ENCODE data around the gene MARCHF4. TPM values are rescaled to one million over a fixed set of nuclear protein-coding genes. Genes with fewer than 3 reads are reported as not detected.

MARCHF4 gene, protein sequence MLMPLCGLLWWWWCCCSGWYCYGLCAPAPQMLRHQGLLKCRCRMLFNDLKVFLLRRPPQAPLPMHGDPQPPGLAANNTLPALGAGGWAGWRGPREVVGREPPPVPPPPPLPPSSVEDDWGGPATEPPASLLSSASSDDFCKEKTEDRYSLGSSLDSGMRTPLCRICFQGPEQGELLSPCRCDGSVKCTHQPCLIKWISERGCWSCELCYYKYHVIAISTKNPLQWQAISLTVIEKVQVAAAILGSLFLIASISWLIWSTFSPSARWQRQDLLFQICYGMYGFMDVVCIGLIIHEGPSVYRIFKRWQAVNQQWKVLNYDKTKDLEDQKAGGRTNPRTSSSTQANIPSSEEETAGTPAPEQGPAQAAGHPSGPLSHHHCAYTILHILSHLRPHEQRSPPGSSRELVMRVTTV
- not detected for total RNA-seq

DNA sequence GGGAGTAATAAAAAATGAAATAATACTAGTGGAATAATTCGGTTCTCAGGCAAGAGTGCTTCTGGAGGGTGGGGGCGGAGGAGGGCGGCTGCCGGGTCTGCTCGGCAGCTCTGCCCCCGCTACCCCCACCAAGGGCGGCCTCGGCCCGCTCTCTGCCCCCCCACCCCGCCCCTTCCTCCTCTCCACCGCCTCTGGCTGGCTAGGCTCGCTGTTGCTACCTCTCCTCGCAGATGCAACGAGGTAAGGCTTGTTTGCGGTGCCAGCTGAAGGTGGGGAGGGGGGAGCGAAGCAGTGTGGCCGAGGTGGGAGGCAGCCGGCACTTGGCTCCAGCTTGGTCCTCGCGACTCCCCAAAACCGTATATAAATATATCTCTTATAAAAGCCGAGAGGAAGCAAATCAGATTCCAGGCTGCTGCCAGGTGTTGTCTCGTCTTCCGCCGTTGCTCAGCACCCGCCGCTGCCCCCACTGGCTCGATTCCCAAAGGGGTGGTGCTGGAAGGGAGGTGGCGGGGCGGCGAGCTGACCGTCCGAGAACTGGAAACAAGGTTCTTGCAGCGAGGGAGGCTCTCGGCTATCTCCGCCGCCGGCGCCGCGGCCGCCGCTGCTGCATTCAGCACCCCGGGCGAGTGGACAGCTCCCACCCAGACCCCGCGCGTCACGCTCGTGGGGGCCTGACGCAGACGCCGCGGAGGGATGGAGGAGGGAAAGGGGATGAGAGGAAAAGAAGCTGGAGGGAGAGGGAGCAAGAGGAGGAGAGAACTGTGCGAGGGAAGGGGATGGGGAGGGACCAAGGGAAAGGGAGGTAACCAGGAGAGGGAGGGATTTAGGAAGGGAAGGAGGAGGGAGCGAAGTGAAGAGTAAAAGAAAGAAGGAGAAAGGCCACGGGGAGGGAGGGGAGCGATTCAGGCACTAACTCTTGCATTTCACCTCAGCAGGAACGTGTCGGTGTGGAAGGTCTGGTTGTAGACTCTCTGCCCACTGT lies at the start of gene MARCHF4:
Gene MARCHF4, minus strand, starts transcription at position 763 of the 982 bp plus-strand sequence. CDS start 2,223 bp downstream, outside the sequence.
- TF ChIP-seq, protein P1, sequence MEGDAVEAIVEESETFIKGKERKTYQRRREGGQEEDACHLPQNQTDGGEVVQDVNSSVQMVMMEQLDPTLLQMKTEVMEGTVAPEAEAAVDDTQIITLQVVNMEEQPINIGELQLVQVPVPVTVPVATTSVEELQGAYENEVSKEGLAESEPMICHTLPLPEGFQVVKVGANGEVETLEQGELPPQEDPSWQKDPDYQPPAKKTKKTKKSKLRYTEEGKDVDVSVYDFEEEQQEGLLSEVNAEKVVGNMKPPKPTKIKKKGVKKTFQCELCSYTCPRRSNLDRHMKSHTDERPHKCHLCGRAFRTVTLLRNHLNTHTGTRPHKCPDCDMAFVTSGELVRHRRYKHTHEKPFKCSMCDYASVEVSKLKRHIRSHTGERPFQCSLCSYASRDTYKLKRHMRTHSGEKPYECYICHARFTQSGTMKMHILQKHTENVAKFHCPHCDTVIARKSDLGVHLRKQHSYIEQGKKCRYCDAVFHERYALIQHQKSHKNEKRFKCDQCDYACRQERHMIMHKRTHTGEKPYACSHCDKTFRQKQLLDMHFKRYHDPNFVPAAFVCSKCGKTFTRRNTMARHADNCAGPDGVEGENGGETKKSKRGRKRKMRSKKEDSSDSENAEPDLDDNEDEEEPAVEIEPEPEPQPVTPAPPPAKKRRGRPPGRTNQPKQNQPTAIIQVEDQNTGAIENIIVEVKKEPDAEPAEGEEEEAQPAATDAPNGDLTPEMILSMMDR (IDR thresholded peaks at IDR 0.05): no peak
- Histone ChIP-seq H3K4me1 (peaks cover 8 to 13% of the 10 kb centered on the region in 2 donors), H3K36me3 (no peaks in the 10 kb centered on the region), H3K9me3 (no peaks in the 10 kb centered on the region), H3K27ac (no peak within 1 kb of the TSS), H3K4me3 (peak within 1 kb of the TSS; percentile 37 to 56), H3K27me3 (peaks cover 7% of the 10 kb centered on the region)
- DNase-seq (ENCODE audit: low spot score in 2 of 2): peak in 1 of 2 donors; percentile 70
- intact Hi-C loops (cut with DNase I): no loop called here

DNA sequence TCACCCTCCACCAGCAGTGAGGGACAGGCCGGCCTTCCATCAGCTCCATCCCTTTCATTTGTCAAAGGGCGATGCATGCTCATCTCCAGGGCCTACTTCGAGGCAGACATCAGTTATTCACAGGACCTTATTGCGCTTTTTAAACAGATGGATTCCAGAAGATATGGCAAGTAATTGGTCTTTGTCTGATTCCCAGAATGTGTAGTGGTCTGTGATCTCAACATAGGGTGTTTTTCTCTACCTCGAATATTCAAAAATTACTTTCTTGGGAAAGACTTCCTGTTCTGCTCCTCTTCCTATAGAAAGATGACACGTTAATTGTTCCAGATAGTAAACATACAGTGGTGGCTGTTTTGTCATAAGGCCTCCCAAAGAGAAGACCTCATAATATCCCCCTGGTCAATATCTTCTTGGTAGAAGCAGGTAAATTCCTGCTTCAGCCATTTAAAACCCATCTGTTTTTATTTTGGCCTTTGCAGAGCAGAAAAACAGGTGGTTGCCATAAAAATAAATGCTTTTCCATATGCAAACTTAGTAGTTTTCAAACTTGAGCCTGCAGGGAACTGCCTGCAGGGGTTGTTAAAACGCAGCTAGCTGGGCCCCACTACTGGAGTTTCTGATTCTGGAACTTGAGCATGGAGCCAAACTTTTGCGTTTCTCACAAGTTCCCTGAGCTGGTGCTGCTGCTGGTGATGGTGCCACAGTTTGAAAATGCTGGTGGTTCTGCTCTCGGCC lies 48.3 kb upstream of the MARCHF4 start:
- H3K27me3 ChIP-seq: no peaks in the 10 kb centered on the region
- no peak overlapping the region for H3K4me3 ChIP-seq
- H3K27ac ChIP-seq: no peak overlapping the region
- no peaks in the 10 kb centered on the region for H3K9me3 ChIP-seq
- TF ChIP-seq, protein P1 (IDR thresholded peaks at IDR 0.05): no peak
- DNase-seq (ENCODE audit: low spot score in 2 of 2): no peak
- intact Hi-C loops (cut with DNase I): no loop called here
- H3K4me1 ChIP-seq: no peaks in the 10 kb centered on the region
- peaks cover 61 to 83% of the 10 kb centered on the region in 2 donors for H3K36me3 ChIP-seq

DNA sequence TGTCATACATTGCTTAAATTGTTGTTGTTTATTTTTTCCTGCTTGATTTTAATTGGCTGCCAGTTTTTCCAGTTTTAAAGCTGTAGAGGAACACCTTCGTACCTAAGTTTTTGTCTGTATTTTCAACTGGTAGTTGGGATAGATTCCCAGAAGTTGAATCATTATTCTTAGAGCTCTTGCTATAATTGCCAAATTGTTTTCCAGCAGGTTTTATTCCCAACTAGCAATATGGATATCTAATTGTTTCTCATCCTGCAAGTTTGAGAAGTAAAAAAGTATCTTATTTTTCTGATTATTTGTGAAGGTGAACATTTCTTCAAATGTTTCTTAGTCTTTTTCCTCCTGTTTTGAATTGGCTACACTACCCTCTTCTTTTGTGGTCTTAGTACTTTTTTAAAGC lies 46.7 kb upstream of the MARCHF4 start:
- intact Hi-C loops (cut with DNase I): no loop called here
- no peak for DNase-seq (ENCODE audit: low spot score in 2 of 2)
- Histone ChIP-seq H3K4me3 (no peak overlapping the region), H3K27ac (no peak overlapping the region), H3K36me3 (peaks cover 49 to 78% of the 10 kb centered on the region in 2 donors), H3K27me3 (no peaks in the 10 kb centered on the region), H3K9me3 (no peaks in the 10 kb centered on the region), H3K4me1 (no peaks in the 10 kb centered on the region)
- TF ChIP-seq, protein P1 (IDR thresholded peaks at IDR 0.05): no peak

DNA sequence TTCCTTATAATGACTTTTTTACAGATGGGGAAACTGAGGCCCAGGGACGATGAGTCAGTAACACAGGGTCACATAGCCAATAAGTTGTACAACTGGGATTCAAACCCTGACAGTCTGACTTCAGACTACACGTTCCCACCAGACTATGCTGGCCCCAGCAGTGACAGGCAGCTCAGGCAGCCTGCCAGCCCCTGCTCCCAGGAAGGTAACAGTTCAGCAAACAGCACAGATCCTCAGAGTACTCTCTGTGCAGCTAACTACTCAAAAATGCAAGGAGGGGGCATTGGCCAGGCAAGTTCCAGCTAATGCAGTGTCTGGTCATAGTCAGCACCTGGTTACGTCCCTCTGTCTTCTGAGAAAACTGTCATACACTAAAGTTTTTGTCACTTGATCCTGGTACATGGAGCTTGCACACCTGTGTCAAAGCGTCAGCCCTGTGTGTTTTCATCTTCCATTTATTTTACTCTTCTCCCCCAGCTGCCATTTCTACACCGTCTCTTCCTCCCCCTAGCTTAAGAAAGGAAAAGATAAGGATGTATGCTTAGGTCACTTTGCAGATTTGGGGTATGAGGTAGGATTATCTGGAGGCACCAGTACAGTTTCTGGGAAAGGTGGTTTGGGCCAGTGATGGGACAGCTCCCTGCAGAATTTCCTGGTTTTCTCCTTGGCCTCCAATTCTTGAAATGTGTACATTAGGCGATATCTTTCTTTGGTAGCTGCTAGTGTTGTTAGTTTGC lies 44.5 kb upstream of the MARCHF4 start:
- intact Hi-C loops (cut with DNase I): no loop called here
- H3K36me3 ChIP-seq: peaks cover 29 to 56% of the 10 kb centered on the region in 2 donors
- no peaks in the 10 kb centered on the region for H3K4me1 ChIP-seq
- no peak overlapping the region for H3K27ac ChIP-seq
- TF ChIP-seq, protein P1 (IDR thresholded peaks at IDR 0.05): no peak
- no peak overlapping the region for H3K4me3 ChIP-seq
- no peaks in the 10 kb centered on the region for H3K9me3 ChIP-seq
- no peak for DNase-seq (ENCODE audit: low spot score in 2 of 2)
- no peaks in the 10 kb centered on the region for H3K27me3 ChIP-seq

All from ascending aorta (tissue), 2 donors.